ENCODE data around the gene RGS7.
"Not testable (repeated sequence)": the region's sequence is repeated elsewhere in the genome, so short reads cannot be mapped to it uniquely, and the experiment has no call there.

RGS7 gene

DNA sequence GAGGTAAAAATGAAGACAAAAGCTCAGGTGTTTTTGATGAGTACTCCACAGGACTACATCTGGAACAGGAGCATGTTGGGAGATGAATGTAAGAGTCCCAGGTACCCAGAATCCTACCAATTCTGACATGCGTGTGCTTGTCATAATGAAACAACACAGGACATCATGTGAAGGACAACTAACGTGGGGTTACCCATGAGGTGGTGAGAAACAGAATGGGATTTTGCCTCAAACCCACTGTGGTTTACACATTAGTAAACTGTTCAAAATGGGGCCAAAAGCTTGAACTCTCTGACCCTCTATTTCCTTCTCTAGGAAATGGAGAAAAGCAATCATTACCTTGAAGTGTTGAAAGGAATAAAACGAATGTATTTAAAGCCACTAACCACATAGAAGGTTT is 266.2 kb downstream of the RGS7 start:
- in situ Hi-C loops (cut with HindIII; ENCODE audit: low sequenced_read_pairs), result no loop called here

DNA sequence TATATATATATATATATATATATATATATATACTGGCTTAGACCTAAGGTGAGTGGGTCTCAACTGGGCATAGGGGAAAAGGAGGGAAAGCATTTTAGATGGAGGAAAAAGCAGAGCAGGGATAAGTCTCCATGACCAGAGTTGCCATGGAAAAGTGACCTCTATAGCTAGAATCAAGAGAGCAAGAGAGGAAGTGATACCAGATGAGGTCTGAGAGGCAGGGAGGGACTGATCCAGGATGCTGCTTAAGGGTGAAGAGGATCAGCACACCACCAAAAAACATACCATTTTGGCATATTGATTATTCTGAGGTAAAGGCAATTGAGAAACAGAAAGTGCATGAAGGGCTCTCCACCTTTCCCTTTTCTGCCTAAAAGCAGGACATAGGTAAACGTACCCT is 267.9 kb downstream of the RGS7 start:
- in situ Hi-C loops (cut with HindIII; ENCODE audit: low sequenced_read_pairs), result not testable (repeated sequence)

- in situ Hi-C loops (cut with HindIII; ENCODE audit: low sequenced_read_pairs), result not testable (repeated sequence)
Observed at GRCh38 chr1:241088075-241088474, 268.9 kb downstream of the RGS7 start.

- in situ Hi-C loops (cut with HindIII; ENCODE audit: low sequenced_read_pairs), result no loop called here
Observed at GRCh38 chr1:241086686-241087085, 270.3 kb downstream of the RGS7 start.

- in situ Hi-C loops (cut with HindIII; ENCODE audit: low sequenced_read_pairs), result no loop called here
Observed at GRCh38 chr1:241083285-241083684, 273.7 kb downstream of the RGS7 start.

- in situ Hi-C loops (cut with HindIII; ENCODE audit: low sequenced_read_pairs), result no loop called here
Observed at GRCh38 chr1:241081473-241081872, 275.5 kb downstream of the RGS7 start.

DNA sequence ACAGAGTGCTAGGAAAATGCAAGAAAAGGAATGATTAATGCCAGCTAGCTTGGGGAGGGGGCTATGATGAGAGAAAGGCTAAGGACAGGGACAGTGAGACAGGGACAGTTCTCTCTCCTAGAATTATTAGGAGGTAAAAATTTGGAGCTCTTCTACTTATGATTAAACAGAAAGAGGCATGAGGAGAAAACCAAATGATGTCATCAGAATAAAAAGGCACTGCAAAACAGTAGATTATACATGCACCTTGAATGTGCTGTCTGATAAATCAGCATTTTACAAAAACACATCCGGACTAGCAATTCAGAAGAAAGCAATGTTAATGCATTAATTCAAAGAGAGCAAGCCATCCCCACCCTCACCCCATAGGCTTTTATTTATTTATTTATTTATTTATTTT is 277.5 kb downstream of the RGS7 start:
- in situ Hi-C loops (cut with HindIII; ENCODE audit: low sequenced_read_pairs), result no loop called here

- in situ Hi-C loops (cut with HindIII; ENCODE audit: low sequenced_read_pairs), result no loop called here
Observed at GRCh38 chr1:241079047-241079446, 278.0 kb downstream of the RGS7 start.

GRCh38 chr1:241077386-241078147 is 279.4 kb downstream of the RGS7 start:
- in situ Hi-C loops (cut with HindIII; ENCODE audit: low sequenced_read_pairs), result no loop called here

DNA sequence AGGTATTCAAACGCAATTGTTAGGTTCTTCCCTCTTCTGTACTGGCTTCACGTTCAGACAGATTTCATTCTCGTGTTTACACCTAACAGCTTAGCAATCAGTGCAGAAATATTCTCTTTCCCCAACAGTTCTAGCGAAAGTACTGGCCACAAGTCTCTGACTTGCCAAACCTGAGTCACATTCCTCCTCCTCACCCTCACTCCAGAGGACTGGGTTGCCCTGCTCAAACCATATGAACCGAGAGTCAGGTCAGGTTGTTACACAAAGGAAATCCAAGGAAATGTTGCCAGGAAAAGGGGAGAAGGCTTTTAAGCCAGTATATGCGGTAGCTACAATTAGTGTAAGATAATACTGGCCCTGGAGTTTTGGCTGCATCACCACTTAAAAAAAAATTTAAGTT is 282.5 kb downstream of the RGS7 start:
- in situ Hi-C loops (cut with HindIII; ENCODE audit: low sequenced_read_pairs), result no loop called here

- in situ Hi-C loops (cut with HindIII; ENCODE audit: low sequenced_read_pairs), result no loop called here
Observed at GRCh38 chr1:241068359-241068758, 288.6 kb downstream of the RGS7 start.

DNA sequence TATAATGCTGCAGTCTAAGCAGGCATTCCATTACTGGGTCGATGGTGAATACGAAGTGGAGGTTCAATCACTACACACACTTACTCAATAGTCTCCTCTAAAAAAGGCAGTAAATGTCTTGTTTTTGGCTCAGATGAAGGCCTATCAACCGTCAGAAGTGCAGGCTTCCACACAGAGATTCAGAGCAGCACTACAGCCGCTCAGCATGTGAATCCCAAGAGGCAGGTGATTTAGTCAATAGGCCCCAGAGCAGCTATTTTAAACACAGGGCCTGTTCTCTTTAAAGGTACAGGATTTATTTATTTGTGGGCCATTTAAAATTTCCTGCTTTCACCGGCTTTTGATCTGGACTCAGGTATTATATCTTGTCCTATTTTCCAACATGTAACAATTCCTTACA is 293.7 kb downstream of the RGS7 start:
- in situ Hi-C loops (cut with HindIII; ENCODE audit: low sequenced_read_pairs), result no loop called here

DNA sequence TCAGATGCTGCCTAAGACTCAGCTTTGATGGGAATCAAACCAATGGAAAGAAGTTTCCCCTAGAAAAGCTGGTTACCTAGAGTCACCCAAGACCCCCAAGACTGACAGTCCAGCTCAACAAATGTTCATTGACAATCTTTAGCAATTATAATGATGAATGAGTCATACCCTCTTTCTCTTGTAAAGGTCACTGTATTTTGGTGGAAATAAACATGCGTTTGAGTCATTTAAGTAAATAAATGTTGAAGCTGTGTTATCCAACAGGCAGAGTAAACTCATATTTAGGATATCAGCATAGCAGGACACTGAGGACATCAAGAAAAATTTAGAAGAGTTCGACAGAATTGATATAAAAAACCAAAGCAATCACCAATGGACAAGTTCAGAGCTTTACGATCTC is 295.9 kb downstream of the RGS7 start:
- in situ Hi-C loops (cut with HindIII; ENCODE audit: low sequenced_read_pairs), result no loop called here

DNA sequence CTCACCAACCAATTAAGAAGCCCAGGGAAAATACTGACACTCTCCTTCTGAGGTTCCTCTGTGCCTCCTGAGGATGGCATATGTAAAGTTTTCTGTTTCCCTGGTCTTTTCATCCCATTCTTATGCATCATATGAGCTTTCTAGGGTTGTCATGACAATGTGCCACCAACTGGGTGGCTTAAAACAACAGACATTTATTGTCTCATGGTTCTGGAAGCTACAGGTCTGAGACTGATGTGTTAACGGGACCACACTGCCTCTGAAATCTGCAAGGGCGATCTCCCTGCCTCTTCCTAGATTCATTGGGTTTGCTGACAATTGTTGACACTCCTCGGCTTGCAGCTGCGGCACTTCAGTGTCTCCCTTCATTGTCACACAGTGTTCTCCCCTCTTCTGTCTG is 308.4 kb downstream of the RGS7 start:
- in situ Hi-C loops (cut with HindIII; ENCODE audit: low sequenced_read_pairs), result no loop called here

- in situ Hi-C loops (cut with HindIII; ENCODE audit: low sequenced_read_pairs), result no loop called here
Observed at GRCh38 chr1:241045659-241046058, 311.3 kb downstream of the RGS7 start.

DNA sequence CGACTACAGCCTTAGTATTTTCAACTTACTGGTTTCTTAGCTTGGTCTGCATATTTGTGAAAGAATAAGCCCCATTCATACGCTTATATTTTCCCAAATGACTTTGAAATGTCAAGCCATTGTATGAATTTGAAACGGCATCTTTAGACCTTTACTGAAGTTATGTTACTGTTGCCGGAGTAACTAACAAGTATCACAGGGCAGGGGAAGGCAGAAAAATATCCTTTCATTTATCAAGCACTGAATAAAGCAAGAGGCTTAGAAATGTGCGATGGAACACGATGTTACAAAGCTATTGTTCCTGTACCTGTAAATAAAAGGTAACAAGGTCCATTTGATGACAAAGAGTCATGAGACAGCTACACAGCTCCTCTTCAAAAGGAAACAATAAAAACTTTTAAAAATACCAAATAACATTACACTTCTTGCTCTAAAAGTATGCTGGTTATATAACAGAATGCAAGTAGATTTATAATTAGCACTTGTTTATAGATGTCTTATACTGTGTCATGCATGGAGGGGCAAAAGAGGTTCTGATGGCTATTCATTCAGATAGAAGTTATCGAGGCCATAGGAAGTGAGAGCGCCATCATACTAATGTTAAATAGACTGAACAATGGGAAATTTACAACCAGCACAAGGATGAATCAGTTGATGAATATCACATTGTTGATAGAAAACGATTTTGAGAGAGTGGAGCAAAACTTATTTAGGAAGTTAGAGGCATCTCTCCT is 322.6 kb downstream of the RGS7 start:
- in situ Hi-C loops (cut with HindIII; ENCODE audit: low sequenced_read_pairs), result no loop called here

DNA sequence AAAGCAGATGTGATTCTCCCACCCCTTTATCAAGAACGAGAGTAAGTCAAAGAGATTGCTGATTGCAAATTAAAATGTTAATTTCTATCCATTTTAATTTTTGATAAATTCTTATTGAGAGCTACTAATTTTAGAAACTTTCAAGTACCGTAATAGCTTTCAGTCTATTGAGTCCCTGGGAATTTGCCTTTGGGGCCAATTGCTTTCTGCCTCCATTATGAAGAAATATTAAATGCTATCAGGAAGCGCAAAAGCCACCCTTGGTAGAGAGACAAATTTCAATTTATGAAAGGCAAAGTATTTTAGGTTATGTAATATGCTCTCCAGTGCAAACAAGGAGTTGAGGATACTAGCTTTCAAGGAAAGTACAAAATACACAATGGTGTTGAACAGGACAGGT is 332.2 kb downstream of the RGS7 start:
- in situ Hi-C loops (cut with HindIII; ENCODE audit: low sequenced_read_pairs), result no loop called here

GRCh38 chr1:241022366-241022765 is 334.6 kb downstream of the RGS7 start:
- in situ Hi-C loops (cut with HindIII; ENCODE audit: low sequenced_read_pairs), result no loop called here

DNA sequence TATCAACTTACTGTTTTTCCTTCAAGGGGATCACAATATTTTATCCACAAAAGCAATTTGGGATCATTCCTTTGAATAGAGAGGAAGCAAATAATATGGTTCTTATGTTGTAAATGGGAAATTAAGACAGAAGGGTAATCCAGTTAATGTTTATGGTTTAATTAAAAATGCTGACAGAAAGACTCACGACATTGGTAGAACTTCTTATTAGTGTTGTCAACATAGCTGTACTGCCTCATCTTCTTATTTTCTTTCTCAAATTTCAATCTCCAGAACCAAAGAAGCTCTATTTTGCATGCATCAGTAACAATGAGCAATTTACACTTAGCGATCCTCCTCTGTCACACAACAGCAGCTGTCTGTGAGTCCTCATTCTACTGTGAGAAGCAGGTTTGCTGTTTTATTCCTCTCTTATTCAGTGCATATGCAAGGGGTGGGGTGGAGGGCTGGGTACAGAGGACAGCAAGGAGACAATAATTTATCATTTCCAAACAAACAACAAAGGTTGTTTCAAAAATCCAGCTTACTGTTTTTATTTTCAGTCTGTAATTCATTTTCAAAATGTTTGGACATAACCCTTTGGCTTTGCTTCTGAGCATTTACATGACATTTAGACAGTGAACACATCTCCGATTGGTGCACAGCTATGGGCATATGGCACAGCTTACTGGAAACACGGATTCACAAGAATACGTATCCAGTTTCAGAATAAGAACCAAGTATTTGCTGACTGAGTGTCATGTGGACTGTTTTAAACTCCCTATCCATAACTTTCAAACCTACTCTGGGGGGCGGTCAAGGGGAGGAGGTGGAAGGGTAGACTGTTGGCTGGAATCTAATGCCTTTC is 335.9 kb downstream of the RGS7 start:
- in situ Hi-C loops (cut with HindIII; ENCODE audit: low sequenced_read_pairs), result no loop called here

- in situ Hi-C loops (cut with HindIII; ENCODE audit: low sequenced_read_pairs), result no loop called here
Observed at GRCh38 chr1:241012708-241013340, 344.2 kb downstream of the RGS7 start.

DNA sequence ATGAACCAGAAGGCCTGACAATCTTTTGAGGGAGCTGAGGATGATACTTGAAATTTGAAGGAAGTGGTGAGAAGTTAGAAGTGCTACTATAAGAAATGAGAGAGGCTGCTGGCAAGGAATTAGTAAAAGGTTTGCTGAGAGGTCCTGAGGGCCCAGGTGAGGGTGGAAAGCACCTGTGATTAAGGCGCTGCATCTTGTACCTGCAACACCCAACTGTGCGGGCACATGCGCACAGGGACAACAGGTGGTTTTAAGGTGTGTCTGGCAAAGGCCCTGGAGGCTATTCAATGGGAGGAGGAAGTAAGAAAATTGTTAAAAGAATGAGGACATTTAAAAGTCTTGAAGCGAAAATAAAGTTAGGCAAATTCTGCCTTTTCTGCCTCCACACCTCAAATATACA is 349.3 kb downstream of the RGS7 start:
- in situ Hi-C loops (cut with HindIII; ENCODE audit: low sequenced_read_pairs), result no loop called here

Data from endothelial cell of hepatic sinusoid (primary cell).